Measurements from ENCODE around the gene CDH23. TPM values are rescaled to one million over a fixed set of nuclear protein-coding genes. Genes with fewer than 3 reads are reported as not detected.

Gene CDH23
- total and polyA plus RNA-seq, 2 of the 8 experiments (the other 6 are each of a cell fraction or from before 2014, with no cell fraction given) = 1.9 to 4.9 TPM

DNA sequence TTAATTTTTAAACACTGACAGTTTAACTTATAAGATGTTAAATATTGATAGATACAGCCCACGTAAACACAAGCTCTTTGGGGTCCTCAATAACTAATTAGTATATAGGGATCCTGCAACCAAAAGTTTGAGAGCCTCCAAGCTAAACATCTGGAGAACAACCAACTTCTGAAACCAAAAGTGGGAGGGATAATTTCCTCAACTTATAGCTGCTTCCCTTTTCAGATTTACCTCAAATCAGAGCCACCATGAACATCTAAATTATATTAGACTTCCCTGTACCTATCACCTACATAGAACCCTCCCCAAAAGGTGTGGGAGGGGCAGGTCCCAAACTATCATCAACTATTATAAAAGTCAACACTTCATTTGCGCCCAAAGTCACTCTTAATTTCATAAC, 445.7 kb downstream of the CDH23 start (continued):
- TF ChIP-seq CHD1 (IDR thresholded peaks at IDR 0.05; ENCODE audit: low read depth, low read length) (no peak), SIN3A (conservative IDR thresholded peaks at IDR 0.05 in 1 of 2, IDR thresholded peaks at IDR 0.05 in 1 of 2; ENCODE audit: low read depth in 1 of 2, low read length in 2 of 2) (no peak), SAP30 (IDR thresholded peaks at IDR 0.05; ENCODE audit: insufficient read depth, insufficient replicate concordance, low read length) (no peak), GTF2F1 (IDR thresholded peaks at IDR 0.05; ENCODE audit: borderline replicate concordance, low read depth, low read length) (no peak), JUN (IDR thresholded peaks at IDR 0.05; ENCODE audit: low read depth, low read length) (no peak), CTBP2 (IDR thresholded peaks at IDR 0.05; ENCODE audit: borderline replicate concordance, insufficient read depth, insufficient read length, low read length) (no peak), RAD21 (IDR thresholded peaks at IDR 0.05 in 1 of 2, conservative IDR thresholded peaks at IDR 0.05 in 1 of 2; ENCODE audit: low read depth in 2 of 2, low read length in 2 of 2) (no peak)
- TF ChIP-seq, protein P1, sequence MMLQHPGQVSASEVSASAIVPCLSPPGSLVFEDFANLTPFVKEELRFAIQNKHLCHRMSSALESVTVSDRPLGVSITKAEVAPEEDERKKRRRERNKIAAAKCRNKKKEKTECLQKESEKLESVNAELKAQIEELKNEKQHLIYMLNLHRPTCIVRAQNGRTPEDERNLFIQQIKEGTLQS (IDR thresholded peaks at IDR 0.05; ENCODE audit: insufficient read depth, low read depth, low read length) = no peak
